ENCODE results near the gene OTX1.

OTX1 gene

GRCh38 chr2:63047321-63048279, 3.0 kb upstream of the OTX1 start:
- no peak for DNase-seq (ENCODE audit: low read depth)

GRCh38 chr2:63048367-63049171, 2.1 kb upstream of the OTX1 start:
- no peak for DNase-seq (ENCODE audit: low read depth)

- no peak for DNase-seq (ENCODE audit: low read depth)
Observed at GRCh38 chr2:63049211-63049969, 1.2 kb upstream of the OTX1 start.

GRCh38 chr2:63049970-63050333, 678 bp upstream of the OTX1 start:
- peak; percentile 38 for DNase-seq (ENCODE audit: low read depth)

- DNase-seq (ENCODE audit: low read depth): no peak
Observed at GRCh38 chr2:63051042-63051794, 588 bp downstream of the OTX1 start.

- no peak for DNase-seq (ENCODE audit: low read depth)
Observed at GRCh38 chr2:63051795-63052333, 1.2 kb downstream of the OTX1 start.

- DNase-seq (ENCODE audit: low read depth): no peak
Observed at GRCh38 chr2:63052411-63053080, 1.9 kb downstream of the OTX1 start.

GRCh38 chr2:63053081-63053888, 2.7 kb downstream of the OTX1 start:
- DNase-seq (ENCODE audit: low read depth): no peak

- no peak for DNase-seq (ENCODE audit: low read depth)
Observed at GRCh38 chr2:63053889-63054602, 3.4 kb downstream of the OTX1 start.

- no peak for DNase-seq (ENCODE audit: low read depth)
Observed at GRCh38 chr2:63054841-63055225, 4.2 kb downstream of the OTX1 start.

GRCh38 chr2:63055226-63056106, 4.8 kb downstream of the OTX1 start:
- DNase-seq (ENCODE audit: low read depth): no peak

- DNase-seq (ENCODE audit: low read depth): no peak
Observed at GRCh38 chr2:63056107-63057050, 5.7 kb downstream of the OTX1 start.

GRCh38 chr2:63057249-63058143, 6.9 kb downstream of the OTX1 start:
- no peak for DNase-seq (ENCODE audit: low read depth)

GRCh38 chr2:63058144-63058920, 7.7 kb downstream of the OTX1 start:
- peak; percentile 53 for DNase-seq (ENCODE audit: low read depth)

Data from EH (cell line).